Breast epithelium (tissue), 4 donors: ENCODE data around the gene LPCAT2. TPM values are rescaled to one million over a fixed set of nuclear protein-coding genes. Genes with fewer than 3 reads are reported as not detected.

ENCODE experiments used
- DNase-seq, 2 donors: peaks; one replicate each; pipeline ENCODE4 v3.0.0-alpha.2; 2019; ENCODE audit warnings: low spot score in 2 of 2
- H3K27ac ChIP-seq, 2 donors: fragments of 200-600 bp; sonication (generic) in 1 of 2; one replicate each; pipeline ENCODE4 v1.5.1; 2016 to 2019; ENCODE audit warnings: mild to moderate bottlenecking in 1 of 2
- H3K27me3 ChIP-seq, 2 donors: fragments of 200-600 bp; sonication (generic) in 1 of 2; one replicate each; pipeline versions ENCODE4 v1.5.1 to v1.6.0; 2017 to 2019; ENCODE audit warnings: control low read depth in 1 of 2, mild to moderate bottlenecking in 1 of 2
- H3K36me3 ChIP-seq: fragments of 200-600 bp; one replicate; pipeline ENCODE4 v1.5.1; 2019
- H3K4me1 ChIP-seq, 2 donors: fragments of 200-600 bp; sonication (generic); one replicate each; pipeline ENCODE4 v1.5.1; 2016 to 2019; ENCODE audit warnings: control low read depth in 1 of 2
- H3K4me3 ChIP-seq, 3 donors: fragments of 200-600 bp; sonication (generic); 1 replicate in 2 of 3; 2 replicates in 1 of 3; pipeline ENCODE4 v1.5.1; 2016 to 2019; ENCODE audit warnings: mild to moderate bottlenecking in 3 of 3, moderate library complexity in 2 of 3
- H3K9me3 ChIP-seq, 2 donors: fragments of 200-600 bp; sonication (generic) in 1 of 2; one replicate each; pipeline ENCODE4 v1.5.1; 2016 to 2019; ENCODE audit warnings: control low read depth in 1 of 2
- CTCF ChIP-seq, 3 donors: fragments of 450-650 bp; IDR thresholded peaks; one replicate each; pipeline ENCODE4 v1.5.1; 2016 to 2017; ENCODE audit warnings: antibody characterized with exemption in 3 of 3, mild to moderate bottlenecking in 3 of 3, moderate library complexity in 3 of 3
- POLR2A ChIP-seq: fragments of 450-650 bp; IDR thresholded peaks from one replicate; pipeline ENCODE4 v1.6.1; 2016; ENCODE audit warnings: antibody characterized with exemption, mild to moderate bottlenecking, moderate library complexity
- POLR2AphosphoS5 ChIP-seq, 3 donors: sonication (generic); formaldehyde crosslinking; IDR thresholded peaks; one replicate each; pipeline ENCODE4 v1.6.1; 2017; ENCODE audit warnings: antibody characterized with exemption in 3 of 3
- intact Hi-C: fragments of 100-400 bp; cut with DNase I; formaldehyde crosslinking; loops from one replicate; pipeline ENCODE4 v1.15.1; 2023; ENCODE audit warnings: low total_unique reads
- total RNA-seq, 3 donors: library from RNA; depleted of rRNA; stranded (reverse); fragments of >200 nt; gene quantifications; one replicate each; pipeline ENCODE4 v1.1.0, GENCODE V29; 2016

Gene LPCAT2
- total RNA-seq, 3 donors from 2014 or later: 12.3 to 35.9 (median 24.3) TPM

- H3K27me3 ChIP-seq: no peaks in the 10 kb centered on the region
- no peak for TF ChIP-seq POLR2A
- TF ChIP-seq POLR2AphosphoS5 (IDR thresholded peaks at IDR 0.05): no peak
- no peak for TF ChIP-seq CTCF (IDR thresholded peaks at IDR 0.05)
- peak overlapping the region; percentile 62 to 79 for H3K27ac ChIP-seq
- no peak overlapping the region for H3K4me3 ChIP-seq
- peaks cover 19 to 22% of the 10 kb centered on the region in 2 donors for H3K4me1 ChIP-seq
- intact Hi-C loops: no loop called here
- no peaks in the 10 kb centered on the region for H3K36me3 ChIP-seq
- no peaks in the 10 kb centered on the region for H3K9me3 ChIP-seq
- DNase-seq: no peak
Measured at GRCh38 chr16:55499281-55499680, 9.6 kb upstream of the LPCAT2 start.

- peak in 1 of 2 donors; percentile 32 for DNase-seq
- H3K9me3 ChIP-seq: no peaks in the 10 kb centered on the region
- no peaks in the 10 kb centered on the region for H3K27me3 ChIP-seq
- H3K36me3 ChIP-seq: no peaks in the 10 kb centered on the region
- no peak overlapping the region for H3K4me3 ChIP-seq
- peak overlapping the region; percentile 62 to 79 for H3K27ac ChIP-seq
- peaks cover 14 to 22% of the 10 kb centered on the region in 2 donors for H3K4me1 ChIP-seq
- TF ChIP-seq POLR2AphosphoS5 (IDR thresholded peaks at IDR 0.05): no peak
- no peak for TF ChIP-seq CTCF (IDR thresholded peaks at IDR 0.05)
- no peak for TF ChIP-seq POLR2A
- intact Hi-C loops: no loop called here
Measured at GRCh38 chr16:55499951-55500529, 8.8 kb upstream of the LPCAT2 start.

GRCh38 chr16:55500530-55501011 is 8.3 kb upstream of the LPCAT2 start:
- no peak for TF ChIP-seq POLR2AphosphoS5 (IDR thresholded peaks at IDR 0.05)
- TF ChIP-seq CTCF (IDR thresholded peaks at IDR 0.05): no peak
- TF ChIP-seq POLR2A: no peak
- Histone ChIP-seq H3K27ac (peak overlapping the region; percentile 62 to 79), H3K36me3 (no peaks in the 10 kb centered on the region), H3K27me3 (no peaks in the 10 kb centered on the region), H3K4me1 (peaks cover 14 to 22% of the 10 kb centered on the region in 2 donors), H3K9me3 (no peaks in the 10 kb centered on the region), H3K4me3 (no peak overlapping the region)
- no peak for DNase-seq
- intact Hi-C loops: no loop called here

- DNase-seq: no peak
- no peak for TF ChIP-seq POLR2AphosphoS5 (IDR thresholded peaks at IDR 0.05)
- no peak for TF ChIP-seq POLR2A
- TF ChIP-seq CTCF (IDR thresholded peaks at IDR 0.05): no peak
- Histone ChIP-seq H3K27me3 (no peaks in the 10 kb centered on the region), H3K36me3 (no peaks in the 10 kb centered on the region), H3K9me3 (no peaks in the 10 kb centered on the region), H3K4me3 (no peak overlapping the region), H3K27ac (no peak overlapping the region), H3K4me1 (peaks cover 14 to 17% of the 10 kb centered on the region in 2 donors)
- intact Hi-C loops: no loop called here
Measured at GRCh38 chr16:55501549-55502322, 7.1 kb upstream of the LPCAT2 start.

GRCh38 chr16:55502801-55503366 is 6.0 kb upstream of the LPCAT2 start:
- Histone ChIP-seq H3K27me3 (no peaks in the 10 kb centered on the region), H3K36me3 (no peaks in the 10 kb centered on the region), H3K4me3 (no peak overlapping the region), H3K27ac (peak overlapping the region; percentile 48 to 54), H3K4me1 (peaks cover 14 to 17% of the 10 kb centered on the region in 2 donors), H3K9me3 (no peaks in the 10 kb centered on the region)
- peak; percentile 67 to 68 for DNase-seq
- intact Hi-C loops: no loop called here
- TF ChIP-seq CTCF (IDR thresholded peaks at IDR 0.05) (peak in 1 of 3 donors; percentile 12), POLR2A (no peak), POLR2AphosphoS5 (IDR thresholded peaks at IDR 0.05) (peak; percentile 60 to 94 (median 62))
